BJ (cell line): ENCODE data around the gene CENPO. TPM values are rescaled to one million over a fixed set of nuclear protein-coding genes. Genes with fewer than 3 reads are reported as not detected.

Source experiments
- CTCF ChIA-PET: fragments of 350-600 bp; formaldehyde crosslinking; extraction: SDS; loops from one replicate; lab custom pipeline; 2021; ENCODE audit warnings: antibody characterized with exemption, inconsistent platforms; lab: Yijun Ruan, JAX
- POLR2A ChIA-PET: fragments of 300-600 bp; sonication (Branson Sonifier 250); formaldehyde crosslinking; extraction: SDS; loops from one replicate; lab custom pipeline; 2021; ENCODE audit warnings: antibody characterized with exemption; lab: Charles Lee
- DNase-seq: peaks from one replicate; pipeline ENCODE4 v3.0.0-alpha.2; 2011; ENCODE audit warnings: low read depth
- H3K27me3 ChIP-seq: 2 replicates; pipeline ENCODE4 v1.6.0; 2011; ENCODE audit warnings: low read length; ENCODE audit not compliant: control insufficient read depth, insufficient read depth
- H3K36me3 ChIP-seq: 2 replicates; pipeline ENCODE4 v1.5.1; 2011; ENCODE audit warnings: low read length; ENCODE audit not compliant: control insufficient read depth, insufficient read depth
- H3K4me3 ChIP-seq: 2 replicates; pipeline ENCODE4 v1.5.1; 2011; ENCODE audit warnings: low read depth, mild to moderate bottlenecking, control low read depth, low read length
- CTCF ChIP-seq: IDR thresholded peaks from 2 replicates; pipeline ENCODE4 v1.5.1; 2011; ENCODE audit warnings: low read depth, mild to moderate bottlenecking, control low read depth, inconsistent platforms, low read length, moderate library complexity; ENCODE audit not compliant: insufficient read depth
- polyA plus RNA-seq: library from polyadenylated mRNA; depleted of rRNA; stranded (reverse); fragments of >200 nt; gene quantifications from 2 replicates; pipeline ENCODE4 v1.2.3, GENCODE V29; 2011

The CENPO gene
- polyA plus RNA-seq, 1 experiment, result 19.4 TPM

DNA sequence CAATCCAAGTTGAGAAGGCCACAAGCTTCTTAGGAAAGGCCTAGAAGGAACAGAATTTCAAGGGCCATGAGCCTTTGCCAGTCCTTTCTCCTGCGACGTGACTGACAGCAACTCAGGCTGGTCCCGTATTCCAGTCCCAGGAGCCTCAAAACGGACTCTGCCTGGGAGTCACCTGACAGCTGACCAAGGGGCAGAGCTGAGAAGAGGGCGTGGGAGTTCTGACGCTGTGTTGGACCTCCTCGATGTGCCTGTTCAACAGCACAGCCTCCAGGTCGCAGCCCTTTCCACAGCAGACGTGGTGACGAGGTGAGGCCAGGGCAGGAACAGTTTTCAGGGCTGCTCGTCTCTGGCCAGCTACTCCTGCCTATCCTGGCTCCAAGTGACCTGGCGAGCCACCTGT is 37.6 kb downstream of the CENPO start:
- POLR2A ChIA-PET, result no interaction called here
- H3K36me3 ChIP-seq, result peaks cover 11% of the 10 kb centered on the region
- no peak for DNase-seq
- H3K4me3 ChIP-seq, result no peak overlapping the region
- CTCF ChIA-PET, result interaction anchor here (0.5 to 8.1 kb wide), 10 partner anchors 18 to 422 kb away, joined by 3 to 76 read pairs (median 3); no protein-coding TSS in a partner anchor
- TF ChIP-seq CTCF, result no peak
- H3K27me3 ChIP-seq, result no peaks in the 10 kb centered on the region

DNA sequence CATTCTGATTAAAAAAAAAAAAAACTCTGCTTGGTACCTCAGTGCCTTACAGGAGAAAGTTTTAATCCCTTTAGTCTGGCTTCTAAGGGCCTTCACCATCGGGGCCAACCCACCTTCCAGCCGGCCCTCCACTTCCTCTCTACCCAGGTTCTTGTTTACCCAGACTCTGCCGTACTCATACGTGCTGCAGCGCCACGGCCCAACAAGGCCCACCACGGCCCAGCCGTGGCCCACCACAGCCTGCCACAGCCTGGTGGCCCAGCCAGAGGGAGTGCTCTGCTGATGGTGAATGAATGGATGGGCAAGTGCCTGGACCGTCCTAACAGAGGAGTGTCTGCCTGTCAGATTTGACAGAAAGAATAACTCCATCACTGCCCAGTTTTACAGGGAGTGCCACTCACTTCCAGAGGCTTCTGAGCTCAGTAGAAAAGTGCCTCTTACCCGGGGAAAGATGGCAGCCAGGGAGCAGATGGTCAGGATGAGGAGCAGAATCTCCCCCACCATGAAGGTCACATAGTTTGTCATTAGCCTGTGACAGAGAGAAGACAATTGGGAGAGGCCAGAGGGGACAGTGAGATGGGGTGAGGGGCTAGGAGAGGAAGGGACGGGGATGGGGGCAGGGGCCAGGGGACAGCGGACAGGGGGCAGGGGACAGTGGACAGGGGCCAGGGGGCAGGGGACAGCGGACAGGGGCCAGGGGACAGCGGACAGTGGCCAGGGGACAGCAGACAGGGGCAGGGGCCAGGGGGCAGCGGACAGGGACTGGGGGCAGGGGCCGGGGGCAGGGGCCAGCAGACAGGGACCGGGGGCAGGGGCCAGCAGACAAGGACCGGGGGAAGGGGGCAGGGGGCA is 38.2 kb downstream of the CENPO start:
- Histone ChIP-seq H3K4me3 (no peak overlapping the region), H3K36me3 (peaks cover 12% of the 10 kb centered on the region), H3K27me3 (no peaks in the 10 kb centered on the region)
- TF ChIP-seq CTCF, result no peak
- ChIA-PET POLR2A (no interaction called here), CTCF (interaction anchor here (0.5 to 8.1 kb wide), 6 partner anchors 18 to 422 kb away, joined by 3 to 76 read pairs (median 5); no protein-coding TSS in a partner anchor)
- DNase-seq, result no peak

- Histone ChIP-seq H3K27me3 (no peaks in the 10 kb centered on the region), H3K4me3 (no peak overlapping the region), H3K36me3 (peaks cover 16% of the 10 kb centered on the region)
- ChIA-PET CTCF (interaction anchor here (1.3 to 8.1 kb wide), 2 partner anchors 411 to 423 kb away, joined by 7 to 76 read pairs; no protein-coding TSS in a partner anchor), POLR2A (no interaction called here)
- no peak for DNase-seq
- no peak for TF ChIP-seq CTCF
Measured at GRCh38 chr2:24832073-24832461, 38.8 kb downstream of the CENPO start.

GRCh38 chr2:24832521-24832920 is 39.3 kb downstream of the CENPO start:
- CTCF ChIA-PET, result interaction anchor here (8.1 kb wide), 1 partner anchor 412 kb away, joined by 76 read pairs; no protein-coding TSS in a partner anchor
- DNase-seq, result no peak
- POLR2A ChIA-PET, result no interaction called here
- TF ChIP-seq CTCF, result no peak
- Histone ChIP-seq H3K4me3 (no peak overlapping the region), H3K36me3 (peaks cover 16% of the 10 kb centered on the region), H3K27me3 (no peaks in the 10 kb centered on the region)

GRCh38 chr2:24832931-24833701 is 39.9 kb downstream of the CENPO start:
- TF ChIP-seq CTCF, result no peak
- no peak for DNase-seq
- Histone ChIP-seq H3K27me3 (no peaks in the 10 kb centered on the region), H3K4me3 (no peak overlapping the region), H3K36me3 (peaks cover 16% of the 10 kb centered on the region)
- ChIA-PET POLR2A (no interaction called here), CTCF (interaction anchor here (0.6 to 8.1 kb wide), 2 partner anchors 412 to 558 kb away, joined by 3 to 76 read pairs; no protein-coding TSS in a partner anchor)
